ENCODE data around the gene AFAP1L2.

GRCh38 chr10:114442091-114442630 lies 37.9 kb upstream of the AFAP1L2 start:
- TF ChIP-seq TSHZ2 (CRISPR knock-in tag; IDR thresholded peaks at IDR 0.05) (no peak), CSDC2 (CRISPR knock-in tag; IDR thresholded peaks at IDR 0.05) (no peak), ESRRG (CRISPR knock-in tag; IDR thresholded peaks at IDR 0.05) (no peak), ZFP3 (CRISPR knock-in tag; IDR thresholded peaks at IDR 0.05) (no peak), TOX (CRISPR knock-in tag; IDR thresholded peaks at IDR 0.05; ENCODE audit: borderline replicate concordance) (no peak), ZC3H10 (CRISPR knock-in tag; IDR thresholded peaks at IDR 0.05) (no peak)
